Common myeloid progenitor, CD34-positive (primary cell): Measurements from ENCODE around the gene NCOA3.

Source experiments
- CTCF ChIA-PET: fragments of 350-600 bp; sonication (Branson Sonifier 250); formaldehyde crosslinking; loops from one replicate; lab custom pipeline; 2021; ENCODE audit warnings: antibody characterized with exemption; lab: Charles Lee
- POLR2A ChIA-PET: fragments of 350-600 bp; sonication (Branson Sonifier 250); formaldehyde crosslinking; loops from one replicate; lab custom pipeline; 2021; ENCODE audit warnings: antibody characterized with exemption; lab: Charles Lee
- DNase-seq, 3 donors: peaks; one replicate each; pipeline versions ENCODE4 v3.0.0 to v3.0.0-alpha.2; 2013
- H3K27ac ChIP-seq, 2 experiments: 1 replicate in 1 of 2; 2 replicates in 1 of 2; pipeline ENCODE4 v1.7.0; 2013; ENCODE audit warnings: inconsistent platforms in 2 of 2, low read length in 2 of 2, mild to moderate bottlenecking in 2 of 2, low read depth in 1 of 2, moderate library complexity in 1 of 2; ENCODE audit not compliant: severe bottlenecking in 2 of 2, insufficient read depth in 1 of 2, poor library complexity in 1 of 2
- H3K27me3 ChIP-seq, 5 experiments: replicated peaks in 2 of 5; 1 replicate in 3 of 5; 2 replicates in 2 of 5; pipeline versions ENCODE4 v1.6.1 to v1.7.0; 2013; ENCODE audit warnings: low read length in 4 of 5, mild to moderate bottlenecking in 2 of 5, moderate library complexity in 2 of 5, inconsistent platforms in 1 of 5; ENCODE audit not compliant: insufficient read depth in 5 of 5, control insufficient read depth in 4 of 5
- H3K36me3 ChIP-seq, 4 experiments: 1 replicate in 2 of 4; 2 replicates in 2 of 4; pipeline versions ENCODE4 v1.6.1 to v1.7.0; 2013; ENCODE audit warnings: low read length in 3 of 4, control low read depth in 1 of 4, mild to moderate bottlenecking in 1 of 4; ENCODE audit not compliant: control insufficient read depth in 4 of 4, insufficient read depth in 4 of 4
- H3K4me1 ChIP-seq, 4 experiments: 1 replicate in 3 of 4; 2 replicates in 1 of 4; pipeline versions ENCODE4 v1.6.1 to v1.7.1; 2013; ENCODE audit warnings: low read length in 3 of 4, mild to moderate bottlenecking in 3 of 4, control low read depth in 1 of 4, inconsistent platforms in 1 of 4, moderate library complexity in 1 of 4; ENCODE audit not compliant: control insufficient read depth in 4 of 4, insufficient read depth in 4 of 4; ENCODE audit errors: control extremely low read depth in 1 of 4
- H3K4me3 ChIP-seq, 7 experiments: 1 replicate in 4 of 7; 2 replicates in 3 of 7; pipeline versions ENCODE4 v1.5.1 to v1.7.0; 2013; ENCODE audit warnings: mild to moderate bottlenecking in 7 of 7, low read length in 6 of 7, moderate library complexity in 6 of 7, inconsistent platforms in 2 of 7, low read depth in 2 of 7, control low read depth in 1 of 7; ENCODE audit not compliant: insufficient read depth in 4 of 7, control insufficient read depth in 1 of 7; ENCODE audit errors: extremely low read depth in 1 of 7
- H3K9me3 ChIP-seq, 5 experiments: 1 replicate in 4 of 5; 2 replicates in 1 of 5; pipeline versions ENCODE4 v1.6.1 to v1.7.1; 2013; ENCODE audit warnings: low read length in 4 of 5, mild to moderate bottlenecking in 2 of 5, inconsistent platforms in 1 of 5, low read depth in 1 of 5, moderate library complexity in 1 of 5; ENCODE audit not compliant: control insufficient read depth in 4 of 5, insufficient read depth in 2 of 5; ENCODE audit errors: control extremely low read depth in 1 of 5
- WGBS: methylation state at CpG from one replicate; pipeline ENCODE4 v1.1.5; 2013; ENCODE audit not compliant: insufficient coverage; 5-methylcytosine and 5-hydroxymethylcytosine counted together

Gene NCOA3

DNA sequence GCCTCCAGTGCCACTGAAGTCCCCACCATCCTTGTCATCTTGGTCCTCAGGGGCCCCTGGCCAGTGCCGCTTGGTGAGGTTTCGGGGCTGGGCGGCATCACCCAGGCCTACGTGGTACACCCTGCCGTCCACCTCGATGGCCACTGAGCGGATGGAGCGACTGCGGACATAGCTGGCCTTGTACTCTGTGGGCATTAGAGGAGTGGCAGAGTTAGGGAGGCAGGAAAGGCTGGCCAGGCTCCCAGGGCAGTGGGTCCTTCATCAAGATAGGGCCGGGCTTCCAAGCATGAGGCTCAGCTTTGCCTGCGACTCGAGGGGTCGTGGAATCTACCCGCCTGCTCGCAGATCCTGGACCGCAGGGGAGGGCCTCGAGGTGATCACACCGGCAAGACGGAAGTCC, 164.6 kb downstream of the NCOA3 start:
- 97% methylated on average over 19 of the region's 19 CpGs for WGBS
- H3K9me3 ChIP-seq, result no peaks in the 10 kb centered on the region
- no peak overlapping the region for H3K27ac ChIP-seq
- ChIA-PET CTCF (interaction anchor here (0.8 kb wide), 1 partner anchor 956 kb away, joined by 3 read pairs; no protein-coding TSS in a partner anchor), POLR2A (no interaction called here)
- H3K4me3 ChIP-seq, result no peak overlapping the region
- peaks cover 0 to 2% (median 0%) of the 10 kb centered on the region in 5 experiments for H3K27me3 ChIP-seq
- H3K4me1 ChIP-seq, result peaks cover 0 to 14% (median 7%) of the 10 kb centered on the region in 4 experiments
- DNase-seq, result no peak
- peaks cover 0 to 6% (median 2%) of the 10 kb centered on the region in 4 experiments for H3K36me3 ChIP-seq

DNA sequence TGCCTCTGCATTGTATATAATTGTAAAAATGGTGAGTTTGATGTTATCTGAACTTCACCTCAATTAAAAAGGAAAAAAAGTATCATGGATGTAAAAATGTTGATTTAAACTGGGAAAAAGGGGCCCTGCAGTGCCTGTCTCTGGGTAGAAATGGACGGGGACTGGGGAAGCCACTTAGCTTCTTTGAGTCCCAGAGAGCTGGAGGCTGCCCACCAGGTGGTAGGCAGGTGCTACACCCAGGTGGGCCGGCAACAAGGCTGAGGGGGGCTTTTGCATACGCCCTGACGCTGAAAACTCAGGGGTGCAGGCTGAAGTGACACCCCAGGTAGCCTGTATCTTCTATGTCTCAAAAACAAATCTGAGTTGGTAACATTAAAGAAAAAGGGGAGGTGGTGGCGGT, 165.4 kb downstream of the NCOA3 start:
- H3K27me3 ChIP-seq, result peaks cover 0 to 2% (median 0%) of the 10 kb centered on the region in 5 experiments
- 73% methylated on average over 5 of the region's 5 CpGs for WGBS
- ChIA-PET CTCF (interaction anchor here (0.8 kb wide), 1 partner anchor 955 kb away, joined by 3 read pairs; no protein-coding TSS in a partner anchor), POLR2A (no interaction called here)
- DNase-seq, result no peak
- no peak overlapping the region for H3K4me3 ChIP-seq
- no peaks in the 10 kb centered on the region for H3K9me3 ChIP-seq
- H3K36me3 ChIP-seq, result peaks cover 0 to under 1% (median 0%) of the 10 kb centered on the region in 4 experiments
- peaks cover 0 to 14% (median 7%) of the 10 kb centered on the region in 4 experiments for H3K4me1 ChIP-seq
- no peak overlapping the region for H3K27ac ChIP-seq

DNA sequence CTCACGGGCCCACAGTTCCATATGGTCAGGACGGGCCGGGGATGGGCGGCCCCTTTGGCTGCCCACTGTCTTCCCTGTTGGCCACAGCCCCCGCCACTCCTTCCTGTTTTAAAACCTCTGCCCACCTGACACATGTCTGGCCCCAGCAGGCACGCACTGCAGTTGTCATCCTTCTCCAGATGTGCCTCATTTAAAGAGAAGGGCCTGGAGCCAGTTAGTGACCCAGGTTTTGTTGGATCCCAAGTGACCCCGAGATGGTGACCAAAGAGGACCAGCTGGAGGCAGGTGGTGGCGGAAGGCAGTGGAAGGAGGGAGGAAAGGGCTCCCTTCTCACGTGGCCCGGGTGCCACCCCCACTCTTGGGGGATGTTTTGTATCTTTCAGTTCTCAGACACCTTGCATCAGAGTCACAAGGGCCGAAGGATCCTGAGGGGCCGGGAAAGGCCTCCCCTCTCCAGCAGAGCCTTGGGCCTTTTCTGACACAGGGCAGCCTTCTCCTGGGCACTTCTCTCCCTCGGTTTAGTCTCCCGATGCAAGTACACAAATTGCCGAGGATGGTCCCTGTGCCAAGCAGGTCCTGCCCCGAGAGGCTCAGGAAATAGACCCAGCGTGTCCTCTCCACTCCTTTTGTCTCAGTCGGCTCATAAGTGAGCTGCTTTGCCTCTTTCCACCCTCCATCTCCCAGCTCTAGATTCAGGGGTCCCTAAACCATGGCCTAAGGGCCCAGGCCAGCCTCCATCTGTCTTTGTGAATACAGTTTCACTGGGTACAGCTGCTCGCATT, 166.0 kb downstream of the NCOA3 start:
- no peak overlapping the region for H3K4me3 ChIP-seq
- no peaks in the 10 kb centered on the region for H3K36me3 ChIP-seq
- ChIA-PET CTCF (interaction anchor here (1.6 to 2.1 kb wide), 2 partner anchors 9 kb away, joined by 5 to 9 read pairs; no protein-coding TSS in a partner anchor), POLR2A (no interaction called here)
- WGBS, result 59% methylated on average over 17 of the region's 19 CpGs
- peak in 2 of 3 donors; percentile 64 to 66 for DNase-seq
- H3K27ac ChIP-seq, result no peak overlapping the region
- H3K27me3 ChIP-seq, result peaks cover 0 to 2% (median 0%) of the 10 kb centered on the region in 5 experiments
- H3K9me3 ChIP-seq, result no peaks in the 10 kb centered on the region
- H3K4me1 ChIP-seq, result peaks cover 0 to 14% (median 7%) of the 10 kb centered on the region in 4 experiments

DNA sequence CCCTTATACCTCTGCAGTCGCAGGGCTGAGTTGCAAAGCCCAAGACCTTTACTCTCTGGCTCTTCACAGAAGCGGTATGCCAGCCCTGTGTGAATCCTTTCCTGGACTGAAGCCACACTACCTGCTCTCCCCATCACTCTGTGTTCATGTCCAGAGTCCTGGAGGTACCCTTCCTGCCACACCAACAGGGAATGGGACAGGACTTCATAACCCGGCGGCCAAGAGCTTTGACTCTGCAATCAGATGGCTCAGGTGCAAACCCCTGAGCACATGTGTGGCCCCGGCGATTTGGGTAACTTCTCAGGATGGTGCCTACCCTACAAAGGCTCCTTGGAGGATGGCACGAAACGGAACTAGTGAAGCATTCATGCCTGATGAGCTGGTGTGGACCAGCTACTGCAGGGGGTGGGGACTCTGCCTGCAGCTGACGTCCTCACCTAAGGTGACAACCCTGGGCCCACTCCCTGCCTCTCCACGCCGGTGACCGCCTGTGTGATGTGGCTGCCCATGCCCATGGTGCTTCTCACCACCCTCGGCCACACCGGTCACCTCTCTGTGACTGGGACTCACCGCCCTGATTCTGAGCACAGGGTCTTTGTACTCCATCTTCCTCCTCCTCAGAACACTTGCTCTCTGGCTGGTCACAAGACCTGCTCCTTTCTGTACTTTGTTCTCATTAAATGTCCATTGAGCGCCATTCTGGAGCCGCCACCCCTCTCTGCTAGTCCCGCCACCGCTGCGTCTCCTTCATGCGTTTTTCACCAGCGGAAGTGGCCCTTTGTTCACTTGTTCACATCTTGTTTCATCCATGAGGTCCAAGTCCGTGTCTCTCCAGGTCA, 166.8 kb downstream of the NCOA3 start:
- CTCF ChIA-PET, result interaction anchor here (0.6 to 2.1 kb wide), 3 partner anchors 8 to 49 kb away, joined by 3 to 9 read pairs (median 5); no protein-coding TSS in a partner anchor
- peaks cover 0 to 2% (median 0%) of the 10 kb centered on the region in 5 experiments for H3K27me3 ChIP-seq
- DNase-seq, result no peak
- POLR2A ChIA-PET, result no interaction called here
- 95% methylated on average over 23 of the region's 23 CpGs for WGBS
- no peaks in the 10 kb centered on the region for H3K36me3 ChIP-seq
- peaks cover 0 to 14% (median 7%) of the 10 kb centered on the region in 4 experiments for H3K4me1 ChIP-seq
- H3K4me3 ChIP-seq, result no peak overlapping the region
- H3K27ac ChIP-seq, result no peak overlapping the region
- no peaks in the 10 kb centered on the region for H3K9me3 ChIP-seq

DNA sequence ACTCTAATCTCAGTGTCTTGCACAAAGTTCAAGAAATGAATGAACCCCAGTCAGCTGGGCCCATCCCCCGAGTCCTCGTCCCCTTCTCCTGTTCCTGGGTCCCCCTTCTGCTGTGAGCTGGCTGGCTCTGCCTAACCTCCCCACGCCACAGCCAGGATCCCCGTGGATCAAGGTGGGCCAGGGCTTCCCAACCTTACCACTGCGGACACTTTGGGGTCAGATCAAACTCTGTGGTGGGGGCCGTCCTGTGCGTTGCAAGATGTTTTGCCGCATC, 167.4 kb downstream of the NCOA3 start:
- peaks cover 0 to 2% (median 0%) of the 10 kb centered on the region in 5 experiments for H3K27me3 ChIP-seq
- H3K27ac ChIP-seq, result no peak overlapping the region
- no peak overlapping the region for H3K4me3 ChIP-seq
- WGBS, result 94% methylated on average over 6 of the region's 8 CpGs
- CTCF ChIA-PET, result interaction anchor here (0.6 to 2.1 kb wide), 4 partner anchors 8 to 49 kb away, joined by 3 to 9 read pairs (median 4); no protein-coding TSS in a partner anchor
- peaks cover 0 to 14% (median 7%) of the 10 kb centered on the region in 4 experiments for H3K4me1 ChIP-seq
- no peaks in the 10 kb centered on the region for H3K36me3 ChIP-seq
- POLR2A ChIA-PET, result no interaction called here
- DNase-seq, result no peak
- H3K9me3 ChIP-seq, result no peaks in the 10 kb centered on the region

DNA sequence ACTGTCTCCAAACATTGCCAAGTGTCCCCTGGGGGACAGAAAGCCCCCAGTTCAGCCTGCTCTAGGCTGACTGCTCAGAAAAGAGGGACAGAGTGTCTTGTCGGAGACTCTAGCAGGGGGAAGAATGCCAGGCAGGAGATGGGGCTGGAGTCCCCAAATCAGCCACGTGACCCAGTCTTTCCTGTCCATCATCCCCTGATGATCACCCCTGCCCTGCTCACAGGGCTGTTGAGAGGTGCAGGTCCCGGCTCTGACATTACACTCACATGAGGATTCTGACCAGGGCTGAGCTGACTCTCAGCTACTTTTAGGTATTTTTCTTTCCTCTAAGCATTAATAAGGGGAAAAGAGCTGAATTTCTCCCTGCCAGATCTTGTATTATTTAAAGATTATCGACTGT, 167.8 kb downstream of the NCOA3 start:
- Histone ChIP-seq H3K36me3 (no peaks in the 10 kb centered on the region), H3K27ac (no peak overlapping the region), H3K9me3 (no peaks in the 10 kb centered on the region), H3K4me1 (peaks cover 0 to 14% (median 7%) of the 10 kb centered on the region in 4 experiments), H3K27me3 (peaks cover 0 to 2% (median 0%) of the 10 kb centered on the region in 5 experiments), H3K4me3 (no peak overlapping the region)
- no peak for DNase-seq
- ChIA-PET CTCF (interaction anchor here (1.2 to 2.1 kb wide), 3 partner anchors 8 to 11 kb away, joined by 4 to 9 read pairs (median 5); no protein-coding TSS in a partner anchor), POLR2A (no interaction called here)
- 95% methylated on average over 3 of the region's 4 CpGs for WGBS
